Activated T-cell treated with anti-CD3 and anti-CD28 coated beads, Interleukin-2, amount 50 U/mL, for 4 hours (primary cell): ENCODE results near the gene DEK. TPM values are rescaled to one million over a fixed set of nuclear protein-coding genes. Genes with fewer than 3 reads are reported as not detected.

ENCODE experiments used
- ATAC-seq, 2 donors: fragments of 200-7000 bp; cut with Tn5 transposase; one replicate each; pipeline ENCODE4 v1.10.0; 2021
- DNase-seq: peaks from one replicate; pipeline ENCODE4 v3.0.0-alpha.2; 2020
- H3K27me3 Mint-ChIP-seq: one replicate; pipeline ENCODE4 v1.8.0; 2021; ENCODE audit warnings: low read depth, mixed read lengths
- H3K36me3 Mint-ChIP-seq: one replicate; pipeline ENCODE4 v1.8.0; 2022; ENCODE audit warnings: mixed read lengths; ENCODE audit not compliant: insufficient read depth
- H3K4me1 Mint-ChIP-seq: one replicate; pipeline ENCODE4 v1.8.0; 2021; ENCODE audit warnings: low read depth, mixed read lengths
- H3K4me3 Mint-ChIP-seq: one replicate; pipeline ENCODE4 v1.8.0; 2021; ENCODE audit warnings: mild to moderate bottlenecking, moderate library complexity, mixed read lengths
- H3K9me3 Mint-ChIP-seq: one replicate; pipeline ENCODE4 v1.8.0; 2021; ENCODE audit warnings: mixed read lengths
- total RNA-seq, 3 donors: library from RNA; stranded (reverse); gene quantifications; one replicate each; pipeline ENCODE4 v1.2.1, GENCODE V29; 2021

The DEK gene
- total RNA-seq, 3 donors from 2014 or later, result 124 to 154 (median 130) TPM

DNA sequence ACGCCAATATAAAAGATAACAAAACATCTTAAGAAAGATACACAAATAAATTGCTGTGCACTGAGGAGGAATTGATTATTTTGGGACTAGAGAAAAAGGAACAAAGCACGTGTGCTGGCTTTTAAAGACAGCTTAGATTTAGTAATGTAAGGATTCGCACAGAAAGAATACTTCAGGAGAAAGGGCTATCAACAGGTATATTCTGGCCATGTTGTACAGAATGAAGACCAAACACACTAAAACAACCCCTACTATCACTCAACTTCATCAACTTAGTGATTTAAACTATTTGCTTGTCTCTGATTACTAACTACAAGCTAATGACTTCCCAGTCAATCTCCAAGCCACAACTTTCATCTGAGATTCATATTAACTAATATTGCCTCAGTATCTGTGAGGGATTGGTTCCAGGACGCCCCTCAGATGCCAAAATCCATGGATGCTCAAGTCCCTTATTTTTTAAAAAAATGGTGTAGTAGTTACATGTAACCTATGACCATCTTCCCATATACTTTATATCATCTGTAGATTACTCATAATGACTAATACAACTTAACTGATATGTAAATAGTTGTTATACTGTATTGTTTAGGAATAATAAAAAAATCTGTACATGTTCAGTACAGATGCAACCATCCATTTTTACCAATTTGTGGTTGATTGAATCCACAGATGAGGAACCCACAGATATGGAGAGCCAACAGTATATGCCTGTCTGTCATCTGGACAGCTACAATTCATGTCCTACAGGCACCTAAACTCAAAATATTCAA, 4.5 kb downstream of the DEK start:
- DNase-seq, result no peak
- H3K4me1 Mint-ChIP-seq, result peaks cover 52% of the 10 kb centered on the region
- H3K9me3 Mint-ChIP-seq, result no peaks in the 10 kb centered on the region
- no peaks in the 10 kb centered on the region for H3K27me3 Mint-ChIP-seq
- ATAC-seq, result no peak
- H3K4me3 Mint-ChIP-seq, result peak overlapping the region; percentile 28
- peaks cover 44% of the 10 kb centered on the region for H3K36me3 Mint-ChIP-seq

DNA sequence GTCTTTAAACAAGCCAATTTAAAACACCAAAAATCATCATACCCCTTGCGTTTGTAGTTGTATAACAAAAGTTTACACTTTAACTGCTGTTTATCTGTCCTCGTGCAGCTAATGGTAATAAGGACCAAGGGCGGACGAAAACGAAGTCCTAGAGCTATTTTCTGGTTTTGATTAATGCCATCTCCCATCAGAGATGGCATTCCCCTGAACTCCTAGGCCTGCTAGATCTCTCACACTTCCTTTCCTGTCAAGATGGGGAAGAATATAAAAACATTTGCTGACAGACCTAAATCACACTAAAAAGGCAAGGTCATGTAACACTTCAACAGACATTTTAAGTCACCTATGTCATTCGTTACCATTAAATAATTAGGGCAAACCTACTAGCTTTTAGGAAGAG, 9.5 kb downstream of the DEK start:
- Mint-ChIP-seq H3K36me3 (peaks cover 40% of the 10 kb centered on the region), H3K4me1 (peaks cover 12% of the 10 kb centered on the region)

GRCh38 chr6:18253635-18254034, 10.7 kb downstream of the DEK start:
- peaks cover 46% of the 10 kb centered on the region for H3K36me3 Mint-ChIP-seq
- H3K27me3 Mint-ChIP-seq, result no peaks in the 10 kb centered on the region
- no peak overlapping the region for H3K4me3 Mint-ChIP-seq
- H3K4me1 Mint-ChIP-seq, result peaks cover 5% of the 10 kb centered on the region
- DNase-seq, result no peak
- ATAC-seq, result no peak
- H3K9me3 Mint-ChIP-seq, result no peaks in the 10 kb centered on the region

More for the DNA sequence above, 9.5 kb downstream of the DEK start:
- DNase-seq (no peak), ATAC-seq (no peak)
- Mint-ChIP-seq H3K27me3 (no peaks in the 10 kb centered on the region), H3K9me3 (no peaks in the 10 kb centered on the region), H3K4me3 (no peak overlapping the region)

DNA sequence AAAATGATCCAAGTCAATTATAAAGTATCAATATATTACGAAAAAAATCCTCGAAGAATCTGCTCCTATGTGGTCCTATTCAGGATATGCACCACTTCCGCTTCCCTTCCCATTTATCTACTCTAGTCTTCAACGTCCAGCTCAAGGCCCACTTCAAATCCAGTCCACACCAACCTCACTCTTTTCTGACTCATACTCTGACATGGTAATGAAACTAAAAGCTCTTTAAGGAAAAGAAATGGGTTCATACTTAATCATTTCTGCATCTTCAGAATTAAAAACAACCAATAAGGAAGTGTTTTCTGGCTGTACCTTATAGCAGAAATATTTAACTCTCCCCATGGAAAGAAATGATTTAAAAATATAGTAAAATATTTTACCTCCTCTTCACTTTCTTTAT, 15.1 kb downstream of the DEK start:
- H3K27me3 Mint-ChIP-seq, result no peaks in the 10 kb centered on the region
- H3K36me3 Mint-ChIP-seq, result peaks cover 52% of the 10 kb centered on the region
- no peak overlapping the region for H3K4me3 Mint-ChIP-seq
- H3K4me1 Mint-ChIP-seq, result peaks cover 22% of the 10 kb centered on the region
- ATAC-seq (no peak), DNase-seq (no peak)
- H3K9me3 Mint-ChIP-seq, result peaks cover 7% of the 10 kb centered on the region

DNA sequence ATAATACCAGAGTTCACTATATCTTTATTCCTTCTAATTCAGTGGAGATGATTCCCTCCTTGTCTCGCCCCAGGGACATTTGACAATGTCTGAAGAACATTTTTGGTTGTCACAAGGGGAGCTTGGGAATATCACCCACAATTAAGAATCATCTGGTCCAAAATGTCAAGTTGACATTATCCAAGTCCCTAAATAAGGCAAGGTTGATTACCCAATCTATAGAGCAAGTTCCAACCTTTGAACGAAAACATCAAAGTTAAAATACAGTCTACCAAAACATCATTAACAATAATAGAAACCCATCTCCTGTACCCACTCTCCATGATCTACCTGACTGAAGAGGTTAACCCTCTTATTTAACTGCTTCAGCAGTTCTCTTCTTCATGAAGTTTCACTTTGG, 15.6 kb downstream of the DEK start:
- ATAC-seq, result no peak
- H3K4me1 Mint-ChIP-seq, result peaks cover 23% of the 10 kb centered on the region
- no peak for DNase-seq
- H3K9me3 Mint-ChIP-seq, result peaks cover 7% of the 10 kb centered on the region
- H3K27me3 Mint-ChIP-seq, result no peaks in the 10 kb centered on the region
- H3K36me3 Mint-ChIP-seq, result peaks cover 58% of the 10 kb centered on the region
- no peak overlapping the region for H3K4me3 Mint-ChIP-seq

GRCh38 chr6:18247002-18247401, 17.3 kb downstream of the DEK start:
- DNase-seq (no peak), ATAC-seq (no peak)
- no peak overlapping the region for H3K4me3 Mint-ChIP-seq

DNA sequence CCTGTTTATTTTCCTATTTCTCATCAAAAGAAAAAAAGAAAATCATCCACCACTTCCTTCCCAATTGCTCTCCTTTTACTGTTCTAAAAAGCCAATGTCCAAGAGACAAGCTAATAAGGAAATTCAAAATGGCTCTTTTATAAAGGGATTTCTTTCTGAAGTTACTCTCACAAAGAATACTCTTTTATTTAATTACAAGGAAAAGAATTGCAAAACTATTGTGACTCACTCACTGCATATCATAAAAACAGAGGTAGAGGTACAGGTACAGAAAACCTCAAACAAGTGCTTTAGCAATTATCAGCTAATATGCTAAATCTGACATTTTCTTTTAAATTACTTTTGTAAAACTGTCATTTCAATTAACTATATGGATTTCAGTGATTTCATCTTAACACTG, 18.1 kb downstream of the DEK start:
- Mint-ChIP-seq H3K36me3 (peaks cover 60% of the 10 kb centered on the region), H3K4me3 (no peak overlapping the region)

More at GRCh38 chr6:18247002-18247401, 17.3 kb downstream of the DEK start:
- H3K9me3 Mint-ChIP-seq, result peaks cover 7% of the 10 kb centered on the region
- peaks cover 64% of the 10 kb centered on the region for H3K36me3 Mint-ChIP-seq
- H3K27me3 Mint-ChIP-seq, result no peaks in the 10 kb centered on the region
- peaks cover 38% of the 10 kb centered on the region for H3K4me1 Mint-ChIP-seq

DNA sequence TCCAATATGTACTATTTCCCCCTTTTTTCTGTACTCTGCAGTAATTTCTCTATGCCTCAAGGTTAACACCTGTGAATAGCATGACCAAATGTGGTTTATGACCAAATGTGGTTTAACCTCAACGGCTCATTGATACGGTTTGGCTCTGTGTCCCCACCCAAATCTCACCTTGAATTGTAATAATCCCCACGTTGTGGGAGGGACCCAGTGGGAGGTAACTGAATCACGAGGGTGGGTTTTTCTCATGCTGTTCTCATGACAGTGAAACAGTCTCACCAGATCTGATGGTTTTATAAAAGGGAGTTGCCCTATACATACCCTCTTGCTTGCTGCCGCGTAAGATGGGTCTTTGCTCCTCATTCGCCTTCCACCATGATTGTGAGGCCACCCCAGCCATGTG, 18.7 kb downstream of the DEK start:
- H3K9me3 Mint-ChIP-seq, result peaks cover 7% of the 10 kb centered on the region
- DNase-seq (no peak), ATAC-seq (peak; percentile 78 to 85)
- peaks cover 60% of the 10 kb centered on the region for H3K36me3 Mint-ChIP-seq
- H3K27me3 Mint-ChIP-seq, result no peaks in the 10 kb centered on the region
- H3K4me1 Mint-ChIP-seq, result peaks cover 50% of the 10 kb centered on the region
- no peak overlapping the region for H3K4me3 Mint-ChIP-seq

More for the DNA sequence above, 18.1 kb downstream of the DEK start:
- H3K9me3 Mint-ChIP-seq, result peaks cover 7% of the 10 kb centered on the region
- no peaks in the 10 kb centered on the region for H3K27me3 Mint-ChIP-seq
- ATAC-seq (no peak), DNase-seq (no peak)
- H3K4me1 Mint-ChIP-seq, result peaks cover 46% of the 10 kb centered on the region

GRCh38 chr6:18245079-18245478, 19.3 kb downstream of the DEK start:
- no peak for ATAC-seq
- no peaks in the 10 kb centered on the region for H3K27me3 Mint-ChIP-seq
- H3K9me3 Mint-ChIP-seq, result peaks cover 7% of the 10 kb centered on the region
- H3K36me3 Mint-ChIP-seq, result peaks cover 60% of the 10 kb centered on the region
- DNase-seq, result no peak
- H3K4me3 Mint-ChIP-seq, result no peak overlapping the region
- peaks cover 50% of the 10 kb centered on the region for H3K4me1 Mint-ChIP-seq

DNA sequence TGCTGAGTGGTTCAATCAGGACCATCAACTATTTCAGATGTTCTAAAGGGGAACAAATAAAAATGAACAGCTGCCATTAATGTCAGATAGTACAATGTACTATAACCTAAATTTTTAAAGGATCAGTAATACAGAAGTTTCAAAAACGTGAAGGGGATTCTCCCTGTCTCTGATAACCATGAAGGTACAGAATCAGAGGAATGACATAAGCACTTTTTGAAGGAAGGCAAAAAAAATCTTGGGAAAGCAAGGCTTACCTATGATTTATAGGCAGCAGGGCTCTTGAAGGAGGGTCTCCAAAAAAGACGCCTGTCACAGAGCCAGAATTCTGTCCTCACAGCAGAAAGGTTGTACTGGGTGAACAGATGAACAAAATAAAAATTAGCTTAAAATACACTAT, 20.1 kb downstream of the DEK start:
- no peak for ATAC-seq
- Mint-ChIP-seq H3K4me3 (no peak overlapping the region), H3K9me3 (peaks cover 7% of the 10 kb centered on the region), H3K27me3 (no peaks in the 10 kb centered on the region), H3K36me3 (peaks cover 56% of the 10 kb centered on the region), H3K4me1 (peaks cover 48% of the 10 kb centered on the region)
- no peak for DNase-seq

DNA sequence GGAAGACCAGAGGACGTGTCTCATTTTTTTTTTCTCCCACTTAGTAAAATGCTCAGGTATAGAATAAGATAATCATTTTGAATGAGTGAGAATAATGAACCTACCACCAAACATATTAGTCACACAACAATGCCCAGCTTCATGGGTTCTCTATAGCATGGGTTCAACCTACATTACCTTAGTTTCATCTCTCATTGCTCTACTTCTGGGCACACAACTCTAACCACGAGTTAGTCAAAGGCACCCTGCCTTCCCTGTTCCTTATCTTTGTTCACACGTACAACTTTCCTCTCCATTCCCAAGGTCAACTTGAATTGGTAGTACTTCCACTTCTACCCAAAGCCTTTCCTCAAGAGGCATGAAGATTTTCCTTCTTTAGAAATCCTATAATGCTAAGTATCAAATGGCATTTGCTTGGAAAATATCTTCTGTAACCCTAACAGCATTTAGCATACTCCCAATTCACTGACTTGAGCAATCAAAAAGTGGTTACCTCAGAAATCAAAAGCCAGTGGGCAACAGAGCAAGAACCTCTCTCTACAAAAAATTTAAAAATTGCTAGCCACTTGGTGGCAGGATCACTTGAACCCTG, 20.9 kb downstream of the DEK start:
- Mint-ChIP-seq H3K9me3 (peaks cover 7% of the 10 kb centered on the region), H3K36me3 (peaks cover 48% of the 10 kb centered on the region), H3K27me3 (no peaks in the 10 kb centered on the region), H3K4me1 (peaks cover 46% of the 10 kb centered on the region), H3K4me3 (no peak overlapping the region)
- DNase-seq (no peak), ATAC-seq (no peak)

GRCh38 chr6:18242062-18242851, 22.1 kb downstream of the DEK start:
- Mint-ChIP-seq H3K4me3 (no peak overlapping the region), H3K36me3 (peaks cover 49% of the 10 kb centered on the region), H3K9me3 (peaks cover 7% of the 10 kb centered on the region), H3K4me1 (peaks cover 45% of the 10 kb centered on the region), H3K27me3 (no peaks in the 10 kb centered on the region)
- no peak for ATAC-seq
- no peak for DNase-seq

- ATAC-seq (peak; percentile 58 to 72), DNase-seq (no peak)
- Mint-ChIP-seq H3K36me3 (peaks cover 47% of the 10 kb centered on the region), H3K4me1 (peaks cover 42% of the 10 kb centered on the region), H3K27me3 (no peaks in the 10 kb centered on the region), H3K9me3 (peaks cover 7% of the 10 kb centered on the region), H3K4me3 (no peak overlapping the region)
Measured at GRCh38 chr6:18241208-18242038, 22.9 kb downstream of the DEK start.

DNA sequence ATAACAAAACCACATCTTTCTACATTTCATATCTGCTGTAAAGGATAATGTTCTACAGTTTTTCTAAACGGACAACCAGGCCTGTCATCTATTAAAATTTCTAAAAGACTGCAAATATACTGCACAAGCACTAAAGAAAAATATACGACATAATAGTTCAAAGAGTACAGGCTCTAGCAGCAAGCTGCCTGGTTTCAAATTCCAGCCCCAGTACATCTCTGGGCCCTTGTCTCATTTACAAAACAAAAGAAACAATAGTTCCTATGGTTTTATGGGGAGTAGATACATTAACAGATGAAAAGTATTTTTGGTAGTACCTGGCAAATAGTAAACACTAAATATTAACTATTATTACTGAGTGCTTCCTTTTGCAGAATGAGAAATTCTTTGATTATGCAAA, 24.1 kb downstream of the DEK start:
- ATAC-seq (no peak), DNase-seq (no peak)
- no peak overlapping the region for H3K4me3 Mint-ChIP-seq
- peaks cover 32% of the 10 kb centered on the region for H3K4me1 Mint-ChIP-seq
- H3K27me3 Mint-ChIP-seq, result no peaks in the 10 kb centered on the region
- H3K36me3 Mint-ChIP-seq, result peaks cover 48% of the 10 kb centered on the region
- no peaks in the 10 kb centered on the region for H3K9me3 Mint-ChIP-seq
